Panc1 (cell line): ENCODE data around the gene RAD9A. TPM values are rescaled to one million over a fixed set of nuclear protein-coding genes. Genes with fewer than 3 reads are reported as not detected.

Experiments used
- ATAC-seq: fragments of 200-7000 bp; cut with Tn5 transposase; 2 replicates; pipeline ENCODE4 v1.9.1; 2020; ENCODE audit warnings: mild to moderate bottlenecking, moderate library complexity
- BruUV-seq: library from RNA; stranded (reverse); fragments of 400-500 nt; replicated peaks from 2 replicates; lab custom pipeline; 2021; lab: Mats Ljungman, UMichigan
- CTCF ChIA-PET: fragments of 300-600 bp; sonication (Branson Sonifier 250); formaldehyde crosslinking; loops from one replicate; lab custom pipeline; 2022; ENCODE audit warnings: antibody characterized with exemption; lab: Charles Lee
- POLR2A ChIA-PET: fragments of 300-600 bp; sonication (Branson Sonifier 250); formaldehyde crosslinking; loops from one replicate; lab custom pipeline; 2022; ENCODE audit warnings: antibody characterized with exemption; lab: Charles Lee
- DNase-seq: peaks from one replicate; pipeline ENCODE4 v3.0.0-alpha.2; 2010; ENCODE audit warnings: low read depth, low spot score
- H3K27ac ChIP-seq: 2 replicates; pipeline ENCODE4 v1.5.1; 2011; ENCODE audit warnings: mild to moderate bottlenecking, low read length, inconsistent platforms
- H3K27me3 ChIP-seq: fragments of 200-500 bp; sonication (Bioruptor generic); 2 replicates; pipeline ENCODE4 v1.6.0; 2014; ENCODE audit warnings: low read length, inconsistent platforms; ENCODE audit not compliant: control insufficient read depth, insufficient read depth
- H3K36me3 ChIP-seq: fragments of 200-500 bp; sonication (Bioruptor generic); 2 replicates; pipeline ENCODE4 v1.5.1; 2014; ENCODE audit warnings: inconsistent platforms, mild to moderate bottlenecking, low read length, moderate library complexity; ENCODE audit not compliant: control insufficient read depth, insufficient read depth
- H3K4me1 ChIP-seq: 2 replicates; pipeline ENCODE4 v1.5.1; 2011; ENCODE audit warnings: inconsistent platforms, mild to moderate bottlenecking, low read length, moderate library complexity; ENCODE audit not compliant: control insufficient read depth, insufficient read depth
- H3K4me3 ChIP-seq, 2 experiments: 2 replicates each; pipeline ENCODE4 v1.5.1; 2011 to 2012; ENCODE audit warnings: low read depth in 2 of 2, low read length in 2 of 2, mild to moderate bottlenecking in 2 of 2, inconsistent platforms in 1 of 2, moderate library complexity in 1 of 2
- H3K9me3 ChIP-seq: fragments of 200-500 bp; sonication (Bioruptor generic); 2 replicates; pipeline ENCODE4 v1.5.1; 2014; ENCODE audit warnings: low read depth, mild to moderate bottlenecking, inconsistent platforms, low read length, moderate library complexity; ENCODE audit not compliant: control insufficient read depth, insufficient read depth
- CTCF ChIP-seq: fragments of 450-650 bp; IDR thresholded peaks from 2 replicates; pipeline ENCODE4 v1.5.1; 2017; ENCODE audit warnings: mild to moderate bottlenecking
- POLR2AphosphoS5 ChIP-seq: IDR thresholded peaks from 2 replicates; pipeline ENCODE4 v1.6.1; 2012; ENCODE audit warnings: mild to moderate bottlenecking, low read depth, low read length, moderate library complexity
- REST ChIP-seq, 2 experiments: IDR thresholded peaks; 2 replicates each; pipeline ENCODE4 v1.6.1; 2011 to 2012; ENCODE audit warnings: low read depth in 2 of 2, control low read depth in 1 of 2, low read length in 1 of 2, mild to moderate bottlenecking in 1 of 2, moderate library complexity in 1 of 2; ENCODE audit not compliant: insufficient read depth in 1 of 2
- SIN3A ChIP-seq: IDR thresholded peaks from 2 replicates; pipeline ENCODE4 v1.6.1; 2012; ENCODE audit warnings: low read depth, mild to moderate bottlenecking, low read length, moderate library complexity, borderline replicate concordance; ENCODE audit not compliant: insufficient read depth
- TCF7L2 ChIP-seq: IDR thresholded peaks from 2 replicates; pipeline ENCODE4 v1.6.1; 2011; ENCODE audit warnings: mild to moderate bottlenecking, low read depth, low read length, inconsistent platforms
- in situ Hi-C: cut with HindIII; loops from 2 replicates; pipeline ENCODE4 v1.10.0; 2016; ENCODE audit warnings: low sequenced_read_pairs, low pct_unique_long_range_greater_than_20kb
- intact Hi-C: fragments of 100-400 bp; cut with micrococcal nuclease; formaldehyde crosslinking; loops from one replicate; pipeline ENCODE4 v1.10.0; 2022; ENCODE audit not compliant: unreplicated experiment
- total RNA-seq: library from RNA; stranded (reverse); gene quantifications from one replicate; pipeline ENCODE4 v1.2.1, GENCODE V29; 2021; ENCODE audit not compliant: unreplicated experiment

The RAD9A gene
- total RNA-seq, 1 experiment from 2014 or later: 33.1 TPM

- no peaks in the 10 kb centered on the region for H3K27me3 ChIP-seq
- no peaks in the 10 kb centered on the region for H3K9me3 ChIP-seq
- intact Hi-C loops (loop anchor here (5.0 kb wide), 1 partner anchor 95 kb away; the partner anchor contains the start of genes CDK2AP2 and PITPNM1), in situ Hi-C loops (no loop called here)
- no peaks in the 10 kb centered on the region for H3K36me3 ChIP-seq
- TF ChIP-seq CTCF (no peak), REST (IDR thresholded peaks at IDR 0.05; ENCODE audit: insufficient read depth in 1 of 2, low read depth in 2 of 2, low read length in 1 of 2) (no peak), POLR2AphosphoS5 (no peak), TCF7L2 (no peak), SIN3A (no peak)
- ATAC-seq (no peak), DNase-seq (no peak)
- H3K4me1 ChIP-seq: peaks cover 32% of the 10 kb centered on the region
- no peak overlapping the region for H3K27ac ChIP-seq
- ChIA-PET CTCF (interaction anchor here (2.1 kb wide), 1 partner anchor 11 kb away, joined by 9 read pairs; the partner anchor contains the start of gene PPP1CA), POLR2A (interaction anchor here (1.2 kb wide), 1 partner anchor 11 kb away, joined by 3 read pairs; the partner anchor contains the start of gene PPP1CA)
- no peak overlapping the region for H3K4me3 ChIP-seq
- BruUV-seq: no TSS peak
These were observed 20.9 kb downstream of the RAD9A start for GRCh38 chr11:67412495-67413179.

GRCh38 chr11:67413266-67413849, 21.6 kb downstream of the RAD9A start:
- intact Hi-C loops: loop anchor here (5.0 kb wide), 1 partner anchor 94 kb away; the partner anchor contains the start of genes CDK2AP2 and PITPNM1
- ATAC-seq (no peak), DNase-seq (no peak)
- Histone ChIP-seq H3K27me3 (no peaks in the 10 kb centered on the region), H3K4me3 (no peak overlapping the region), H3K27ac (no peak overlapping the region), H3K9me3 (no peaks in the 10 kb centered on the region), H3K4me1 (peaks cover 40% of the 10 kb centered on the region), H3K36me3 (no peaks in the 10 kb centered on the region)
- TF ChIP-seq REST (IDR thresholded peaks at IDR 0.05; ENCODE audit: insufficient read depth in 1 of 2, low read depth in 2 of 2, low read length in 1 of 2) (no peak), POLR2AphosphoS5 (no peak), CTCF (no peak), TCF7L2 (no peak), SIN3A (no peak)
- in situ Hi-C loops: no loop called here
- CTCF ChIA-PET: interaction anchor here (0.7 kb wide), 1 partner anchor 132 kb away, joined by 7 read pairs; no protein-coding TSS in a partner anchor
- BruUV-seq: no TSS peak
- POLR2A ChIA-PET: interaction anchor here (0.6 kb wide), 1 partner anchor 69 kb away, joined by 3 read pairs; the partner anchor contains the start of gene AIP
